Neural cell (in vitro differentiated cells): ENCODE measurements around the gene UBTF. TPM values are rescaled to one million over a fixed set of nuclear protein-coding genes. Genes with fewer than 3 reads are reported as not detected.

ENCODE experiments used
- H2AFZ ChIP-seq: fragments of 200-600, 300-800 bp; sonication (generic), shearing (Covaris generic); 2 replicates; pipeline ENCODE4 v1.6.0; 2014; ENCODE audit warnings: low read depth, mild to moderate bottlenecking, antibody characterized with exemption, low read length, moderate library complexity
- H3F3A ChIP-seq: fragments of 200-600 bp; shearing (Covaris generic); 2 replicates; pipeline ENCODE4 v1.6.1; 2016; ENCODE audit warnings: mild to moderate bottlenecking, moderate library complexity, mixed read lengths, antibody characterized with exemption, low read length; ENCODE audit not compliant: insufficient read depth, poor library complexity, severe bottlenecking
- H3K27ac ChIP-seq: fragments of 200-600, 300-800 bp; sonication (generic), shearing (Covaris generic); 2 replicates; pipeline ENCODE4 v1.5.1; 2014; ENCODE audit warnings: mild to moderate bottlenecking, low read length, moderate library complexity
- H3K27me3 ChIP-seq: fragments of 300-800, 200-600 bp; sonication (generic), shearing (Covaris generic); 2 replicates; pipeline ENCODE4 v1.6.0; 2014; ENCODE audit warnings: mild to moderate bottlenecking, low read depth, low read length, moderate library complexity; ENCODE audit not compliant: insufficient read depth
- H3K36me3 ChIP-seq: fragments of 300-800, 200-600 bp; sonication (generic), shearing (Covaris generic); 2 replicates; pipeline ENCODE4 v1.5.1; 2014; ENCODE audit warnings: mild to moderate bottlenecking, antibody characterized with exemption, low read length, moderate library complexity; ENCODE audit not compliant: insufficient read depth
- H3K4me2 ChIP-seq: fragments of 300-800, 200-600 bp; sonication (generic), shearing (Covaris generic); 2 replicates; pipeline ENCODE4 v1.6.0; 2014; ENCODE audit warnings: mild to moderate bottlenecking, low read length
- H3K4me3 ChIP-seq: fragments of 300-800, 200-600 bp; sonication (generic), shearing (Covaris generic); 2 replicates; pipeline ENCODE4 v1.5.1; 2014; ENCODE audit warnings: mild to moderate bottlenecking, low read length, moderate library complexity
- H3K79me2 ChIP-seq: fragments of 200-600 bp; shearing (Covaris generic); replicated peaks from 2 replicates; pipeline ENCODE4 v1.6.0; 2014; ENCODE audit warnings: mild to moderate bottlenecking, low read length, moderate library complexity; ENCODE audit not compliant: insufficient read depth
- H3K9ac ChIP-seq: fragments of 300-800, 200-600 bp; sonication (generic), shearing (Covaris generic); 2 replicates; pipeline ENCODE4 v1.6.1; 2016; ENCODE audit warnings: mild to moderate bottlenecking, low read length, mixed read lengths
- H3K9me2 ChIP-seq: fragments of 200-600 bp; shearing (Covaris generic); 2 replicates; pipeline ENCODE4 v1.6.1; 2016; ENCODE audit warnings: mild to moderate bottlenecking, low read length, mixed read lengths; ENCODE audit not compliant: insufficient read depth
- H3K9me3 ChIP-seq: fragments of 200-600, 300-800 bp; sonication (generic), shearing (Covaris generic); 2 replicates; pipeline ENCODE4 v1.6.1; 2016; ENCODE audit warnings: mild to moderate bottlenecking, mixed run types, low read length, moderate library complexity, mixed read lengths
- H4K20me1 ChIP-seq: fragments of 200-600 bp; shearing (Covaris generic); 2 replicates; pipeline ENCODE4 v1.6.1; 2016; ENCODE audit warnings: mild to moderate bottlenecking, mixed run types; ENCODE audit not compliant: insufficient read depth
- EP300 ChIP-seq: fragments of 450-650 bp; conservative IDR thresholded peaks from 2 replicates; pipeline ENCODE4 v1.6.1; 2014; ENCODE audit warnings: antibody characterized with exemption, mild to moderate bottlenecking, moderate library complexity; ENCODE audit not compliant: poor library complexity, severe bottlenecking
- EZH2 ChIP-seq: fragments of 200-600, 300-800 bp; shearing (Covaris generic), sonication (generic); IDR thresholded peaks from 2 replicates; pipeline ENCODE4 v1.6.1; 2014; ENCODE audit warnings: antibody characterized with exemption, low read length, borderline replicate concordance, mild to moderate bottlenecking; ENCODE audit not compliant: insufficient read depth, poor library complexity, severe bottlenecking
- MXI1 ChIP-seq: fragments of 450-650 bp; conservative IDR thresholded peaks from 2 replicates; pipeline ENCODE4 v1.6.1; 2014; ENCODE audit warnings: antibody characterized with exemption, mild to moderate bottlenecking; ENCODE audit not compliant: poor library complexity, severe bottlenecking
- POLR2AphosphoS5 ChIP-seq: IDR thresholded peaks from 2 replicates; pipeline ENCODE4 v1.6.1; 2012
- RAD21 ChIP-seq: fragments of 450-650 bp; conservative IDR thresholded peaks from 2 replicates; pipeline ENCODE4 v1.6.1; 2014; ENCODE audit warnings: antibody characterized with exemption, mild to moderate bottlenecking, moderate library complexity
- REST ChIP-seq: IDR thresholded peaks from 2 replicates; pipeline ENCODE4 v1.6.1; 2012; ENCODE audit warnings: borderline replicate concordance
- SMC3 ChIP-seq: fragments of 450-650 bp; conservative IDR thresholded peaks from 2 replicates; pipeline ENCODE4 v1.6.1; 2014; ENCODE audit warnings: antibody characterized with exemption, mild to moderate bottlenecking, moderate library complexity; ENCODE audit not compliant: poor library complexity
- TAF1 ChIP-seq: IDR thresholded peaks from 2 replicates; pipeline ENCODE4 v1.6.1; 2012; ENCODE audit warnings: low read depth
- polyA plus RNA-seq: library from polyadenylated mRNA; depleted of rRNA; stranded (reverse); fragments of >200 nt; gene quantifications from 2 replicates; pipeline ENCODE4 v1.2.3, GENCODE V29; 2014
- TF ChIP-seq, protein P1 (sequence below): fragments of 450-650 bp; IDR thresholded peaks from 2 replicates; pipeline ENCODE4 v1.5.1; 2014; ENCODE audit warnings: antibody characterized with exemption, mild to moderate bottlenecking, moderate library complexity; ENCODE audit not compliant: poor library complexity, severe bottlenecking

UBTF gene
- polyA plus RNA-seq, 1 donor from 2014 or later, result 73.8 TPM

DNA sequence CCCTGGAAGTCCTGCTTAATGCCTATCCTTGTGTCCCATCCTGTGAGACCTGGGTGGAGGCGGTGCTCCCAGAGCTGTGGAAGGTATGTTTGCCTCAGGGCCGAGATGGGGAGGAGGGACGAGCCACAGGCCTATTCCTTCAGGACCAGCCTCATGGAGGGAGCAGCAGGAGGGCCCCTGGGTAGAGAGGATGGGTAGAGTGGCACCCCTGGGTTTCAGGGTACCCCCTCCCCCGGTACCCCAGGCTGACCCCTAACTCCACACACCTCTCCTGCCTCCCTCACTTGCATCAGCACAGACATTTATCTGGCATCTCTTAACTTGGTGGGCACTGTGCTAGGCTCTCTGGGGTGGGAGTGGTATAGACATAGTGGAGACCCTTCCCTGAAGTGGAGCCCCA lies 41.8 kb downstream of the UBTF start:
- no peaks in the 10 kb centered on the region for H3F3A ChIP-seq
- no peaks in the 10 kb centered on the region for H3K36me3 ChIP-seq
- H3K79me2 ChIP-seq, result no peaks in the 10 kb centered on the region
- no peaks in the 10 kb centered on the region for H4K20me1 ChIP-seq
- H3K4me3 ChIP-seq, result no peak overlapping the region
- no peaks in the 10 kb centered on the region for H3K9me3 ChIP-seq
- H3K9ac ChIP-seq, result no peak overlapping the region
- TF ChIP-seq RAD21, result no peak
- no peak for TF ChIP-seq REST
- no peak for TF ChIP-seq SMC3
- TF ChIP-seq, protein P1, sequence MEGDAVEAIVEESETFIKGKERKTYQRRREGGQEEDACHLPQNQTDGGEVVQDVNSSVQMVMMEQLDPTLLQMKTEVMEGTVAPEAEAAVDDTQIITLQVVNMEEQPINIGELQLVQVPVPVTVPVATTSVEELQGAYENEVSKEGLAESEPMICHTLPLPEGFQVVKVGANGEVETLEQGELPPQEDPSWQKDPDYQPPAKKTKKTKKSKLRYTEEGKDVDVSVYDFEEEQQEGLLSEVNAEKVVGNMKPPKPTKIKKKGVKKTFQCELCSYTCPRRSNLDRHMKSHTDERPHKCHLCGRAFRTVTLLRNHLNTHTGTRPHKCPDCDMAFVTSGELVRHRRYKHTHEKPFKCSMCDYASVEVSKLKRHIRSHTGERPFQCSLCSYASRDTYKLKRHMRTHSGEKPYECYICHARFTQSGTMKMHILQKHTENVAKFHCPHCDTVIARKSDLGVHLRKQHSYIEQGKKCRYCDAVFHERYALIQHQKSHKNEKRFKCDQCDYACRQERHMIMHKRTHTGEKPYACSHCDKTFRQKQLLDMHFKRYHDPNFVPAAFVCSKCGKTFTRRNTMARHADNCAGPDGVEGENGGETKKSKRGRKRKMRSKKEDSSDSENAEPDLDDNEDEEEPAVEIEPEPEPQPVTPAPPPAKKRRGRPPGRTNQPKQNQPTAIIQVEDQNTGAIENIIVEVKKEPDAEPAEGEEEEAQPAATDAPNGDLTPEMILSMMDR, result no peak
- TF ChIP-seq MXI1, result no peak
- no peak for TF ChIP-seq TAF1
- no peak for TF ChIP-seq EP300
- TF ChIP-seq EZH2, result no peak
- TF ChIP-seq POLR2AphosphoS5, result no peak
- no peak overlapping the region for H3K4me2 ChIP-seq
- no peak overlapping the region for H3K27ac ChIP-seq
- no peaks in the 10 kb centered on the region for H3K27me3 ChIP-seq
- H2AFZ ChIP-seq, result no peak overlapping the region
- no peaks in the 10 kb centered on the region for H3K9me2 ChIP-seq

- Histone ChIP-seq H3K9ac (no peak overlapping the region), H2AFZ (no peak overlapping the region), H3K9me2 (no peaks in the 10 kb centered on the region), H3K27ac (no peak overlapping the region), H3F3A (no peaks in the 10 kb centered on the region), H3K79me2 (no peaks in the 10 kb centered on the region), H3K27me3 (no peaks in the 10 kb centered on the region), H3K36me3 (no peaks in the 10 kb centered on the region), H3K9me3 (no peaks in the 10 kb centered on the region), H3K4me2 (no peak overlapping the region), H4K20me1 (no peaks in the 10 kb centered on the region), H3K4me3 (no peak overlapping the region)
- TF ChIP-seq MXI1 (no peak), REST (no peak), POLR2AphosphoS5 (no peak), EZH2 (no peak), RAD21 (no peak), TAF1 (no peak), SMC3 (no peak), EP300 (no peak)
- TF ChIP-seq, protein P1, result no peak
These were observed 42.6 kb downstream of the UBTF start for GRCh38 chr17:44176671-44177501.
